HepG2 (cell line): ENCODE measurements around the gene CASP6. TPM values are rescaled to one million over a fixed set of nuclear protein-coding genes. Genes with fewer than 3 reads are reported as not detected.

Experiments used
- ATAC-seq: fragments of 200-7000 bp; cut with Tn5 transposase; 3 replicates; pipeline ENCODE4 v1.9.1; 2020; ENCODE audit warnings: mild to moderate bottlenecking, moderate library complexity
- BruUV-seq: library from RNA; stranded (reverse); fragments of 400-500 nt; replicated peaks from 2 replicates; lab custom pipeline; 2021; lab: Mats Ljungman, UMichigan
- CTCF ChIA-PET: fragments of 300-600 bp; formaldehyde crosslinking; extraction: SDS; loops from one replicate; lab custom pipeline; 2021; ENCODE audit warnings: low total read pairs, inconsistent platforms, low intra/inter-chr PET ratio; lab: Yijun Ruan, JAX
- POLR2A ChIA-PET: fragments of 350-600 bp; sonication (Branson Sonifier 250); formaldehyde crosslinking; loops from one replicate; lab custom pipeline; 2020; ENCODE audit warnings: antibody characterized with exemption, inconsistent platforms; lab: Yijun Ruan, JAX
- DNase-seq: peaks from one replicate; pipeline ENCODE4 v3.0.0-alpha.2; 2015; ENCODE audit warnings: low spot score
- FAIRE-seq: peaks from 3 replicates; lab custom pipeline; 2011; peaks lifted over from hg19 to GRCh38; lab: Jason Lieb, UNC
- H2AFZ ChIP-seq: one replicate; pipeline ENCODE4 v1.6.1; 2011; ENCODE audit warnings: low read length, inconsistent platforms
- H3K27ac ChIP-seq: fragments of 300-600 bp; 3 replicates; pipeline ENCODE4 v1.8.0; 2011; ENCODE audit warnings: mixed run types, mild to moderate bottlenecking, mixed read lengths, low read length, inconsistent platforms; ENCODE audit not compliant: insufficient read depth; ENCODE audit errors: extremely low read length
- H3K27me3 ChIP-seq, 2 experiments: fragments of 200-600 bp in 1 of 2; 2 replicates in 1 of 2; 3 replicates in 1 of 2; pipeline versions ENCODE4 v1.6.0 to v1.8.0; 2011; ENCODE audit warnings: low read length in 2 of 2, mild to moderate bottlenecking in 2 of 2, moderate library complexity in 2 of 2, inconsistent platforms in 1 of 2; ENCODE audit not compliant: insufficient read depth in 2 of 2, control insufficient read depth in 1 of 2
- H3K36me3 ChIP-seq, 2 experiments: fragments of 200-600 bp in 1 of 2; replicated peaks in 1 of 2; 2 replicates in 1 of 2; 3 replicates in 1 of 2; pipeline versions ENCODE4 v1.5.1 to v1.8.0; 2011; ENCODE audit warnings: low read length in 2 of 2, inconsistent platforms in 1 of 2; ENCODE audit not compliant: insufficient read depth in 2 of 2, control insufficient read depth in 1 of 2
- H3K4me1 ChIP-seq: 2 replicates; pipeline ENCODE4 v1.5.1; 2012; ENCODE audit warnings: low read length, inconsistent platforms; ENCODE audit not compliant: insufficient read depth
- H3K4me2 ChIP-seq: 2 replicates; pipeline ENCODE4 v1.6.0; 2011; ENCODE audit warnings: low read depth, low read length, inconsistent platforms
- H3K4me3 ChIP-seq, 3 experiments: fragments of 200-600 bp in 1 of 3; sonication (generic), shearing (Covaris generic) in 1 of 3; replicated peaks in 1 of 3; 2 replicates each; pipeline ENCODE4 v1.5.1; 2011 to 2016; ENCODE audit warnings: low read length in 3 of 3, inconsistent platforms in 2 of 3, low read depth in 2 of 3, mild to moderate bottlenecking in 2 of 3, control low read depth in 1 of 3, mixed read lengths in 1 of 3; ENCODE audit not compliant: insufficient read depth in 1 of 3
- H3K79me2 ChIP-seq: one replicate; pipeline ENCODE4 v1.6.1; 2011; ENCODE audit warnings: low read length, inconsistent platforms; ENCODE audit not compliant: insufficient read depth
- H3K9ac ChIP-seq: 2 replicates; pipeline ENCODE4 v1.6.0; 2011; ENCODE audit warnings: mild to moderate bottlenecking, low read depth, low read length, inconsistent platforms; ENCODE audit not compliant: insufficient read depth
- H3K9me3 ChIP-seq: 2 replicates; pipeline ENCODE4 v1.5.1; 2012; ENCODE audit warnings: mild to moderate bottlenecking, low read length
- H4K20me1 ChIP-seq: 2 replicates; pipeline ENCODE4 v1.6.0; 2011; ENCODE audit warnings: inconsistent platforms, mild to moderate bottlenecking, low read length, moderate library complexity; ENCODE audit not compliant: insufficient read depth
- ATM ChIP-seq: fragments of 450-650 bp; IDR thresholded peaks from 2 replicates; pipeline ENCODE4 v1.7.1; 2017; ENCODE audit warnings: mild to moderate bottlenecking, borderline replicate concordance
- EHMT2 ChIP-seq: fragments of 200-600 bp; sonication (generic); IDR thresholded peaks from 2 replicates; pipeline ENCODE4 v1.7.0; 2017; ENCODE audit warnings: antibody characterized with exemption, low read depth, low read length, borderline replicate concordance
- ELF4 ChIP-seq: sonication (generic); formaldehyde crosslinking; IDR thresholded peaks from 2 replicates; pipeline ENCODE4 v1.5.0; 2020; ENCODE audit warnings: missing genetic modification reagents, mild to moderate bottlenecking, moderate library complexity, borderline replicate concordance
- MAZ ChIP-seq, 2 experiments: sonication (generic) in 1 of 2; formaldehyde crosslinking in 1 of 2; IDR thresholded peaks; 2 replicates each; pipeline versions ENCODE4 v1.5.0 to v1.6.1; 2012 to 2020; ENCODE audit warnings: low read depth in 2 of 2, mild to moderate bottlenecking in 2 of 2, borderline replicate concordance in 1 of 2, improper control_type of control experiment in 1 of 2, low read length in 1 of 2, missing genetic modification reagents in 1 of 2, moderate library complexity in 1 of 2
- MBD4 ChIP-seq: IDR thresholded peaks from 2 replicates; pipeline ENCODE4 v1.6.1; 2012; ENCODE audit warnings: low read length, inconsistent platforms, borderline replicate concordance
- MIER2 ChIP-seq: IDR thresholded peaks from 2 replicates; pipeline ENCODE4 v1.6.1; 2016; ENCODE audit warnings: missing biosample characterization, missing genetic modification reagents
- PTBP1 ChIP-seq: fragments of 200-400 bp; formaldehyde crosslinking; IDR thresholded peaks from 2 replicates; pipeline ENCODE4 v1.6.1; 2018; ENCODE audit warnings: low read length, low read depth; ENCODE audit not compliant: poor library complexity, severe bottlenecking
- TP53 ChIP-seq: sonication (generic); formaldehyde crosslinking; conservative IDR thresholded peaks from 2 replicates; pipeline ENCODE4 v1.4.0; 2020; ENCODE audit warnings: missing genetic modification reagents
- ZBTB38 ChIP-seq: sonication (generic); formaldehyde crosslinking; IDR thresholded peaks from 2 replicates; pipeline ENCODE4 v1.5.1; 2020; ENCODE audit warnings: mild to moderate bottlenecking, missing genetic modification reagents
- ZIK1 ChIP-seq: sonication (generic); formaldehyde crosslinking; IDR thresholded peaks from 2 replicates; pipeline ENCODE4 v1.5.0; 2020; ENCODE audit warnings: mild to moderate bottlenecking, low read depth, missing genetic modification reagents, borderline replicate concordance
- ZNF274 ChIP-seq: sonication (generic); formaldehyde crosslinking; IDR thresholded peaks from 2 replicates; pipeline ENCODE4 v1.5.1; 2020; ENCODE audit warnings: mild to moderate bottlenecking, missing genetic modification reagents
- ZNF615 ChIP-seq: sonication (generic); formaldehyde crosslinking; IDR thresholded peaks from 2 replicates; pipeline ENCODE4 v1.5.0; 2020; ENCODE audit warnings: mild to moderate bottlenecking, missing genetic modification reagents, borderline replicate concordance
- ZNF713 ChIP-seq: sonication (generic); formaldehyde crosslinking; IDR thresholded peaks from 2 replicates; pipeline ENCODE4 v1.4.0; 2020; ENCODE audit warnings: mild to moderate bottlenecking, missing genetic modification reagents
- WGBS: methylation state at CpG from one replicate; pipeline ENCODE4 v1.1.6; 2017; ENCODE audit warnings: low lambda C conversion rate; 5-methylcytosine and 5-hydroxymethylcytosine counted together
- in situ Hi-C: cut with HindIII; loops from 2 replicates; pipeline ENCODE4 v1.10.0; 2017; ENCODE audit warnings: low pct_unique_long_range_greater_than_20kb; ENCODE audit not compliant: extremely low pct_ligation_motif_present
- intact Hi-C: fragments of 100-400 bp; cut with micrococcal nuclease; formaldehyde crosslinking; loops from one replicate; pipeline ENCODE4 v1.10.0; 2022; ENCODE audit not compliant: unreplicated experiment
- polyA plus RNA-seq, 8 experiments: library from polyadenylated mRNA; depleted of rRNA in 3 of 8; stranded (reverse) in 7 of 8; unstranded in 1 of 8; fragments of >200 nt; fragmentation: Illumina TruSeq in 4 of 8; extraction: Trizol in 4 of 8; gene quantifications; 2 replicates each; pipeline versions ENCODE4 v1.2.1 to v1.2.3, GENCODE V29; 2011 to 2016; ENCODE audit warnings: low read depth in 4 of 8, missing spikeins in 1 of 8, mixed read lengths in 1 of 8; ENCODE audit not compliant: insufficient read depth in 1 of 8
- total RNA-seq, 5 experiments: library from RNA; depleted of rRNA; stranded (reverse); fragments of >200 nt; fragmentation: Illumina TruSeq; extraction: Trizol; gene quantifications; 2 replicates each; pipeline ENCODE4 v1.2.3, GENCODE V29; 2016; ENCODE audit warnings: low read depth in 1 of 5
- TF ChIP-seq, protein P1 (sequence below): sonication (generic); formaldehyde crosslinking; IDR thresholded peaks from 2 replicates; pipeline ENCODE4 v1.8.1; 2022; ENCODE audit warnings: mild to moderate bottlenecking, missing genetic modification reagents
- TF ChIP-seq, protein P2 (sequence below): sonication (generic); formaldehyde crosslinking; IDR thresholded peaks from 2 replicates; pipeline ENCODE4 v1.4.0; 2020; ENCODE audit warnings: missing genetic modification reagents

The CASP6 gene
- total and polyA plus RNA-seq, 2 of the 13 experiments (the other 11 are each of a cell fraction or from before 2014, with no cell fraction given): 19.7 to 34.6 TPM

- no peak for TF ChIP-seq MIER2 (CRISPR knock-in tag)
- no peak for TF ChIP-seq ZNF274 (CRISPR knock-in tag)
- TF ChIP-seq ZIK1 (CRISPR knock-in tag): no peak
- no peak for TF ChIP-seq MAZ (IDR thresholded peaks at IDR 0.05; ENCODE audit: borderline replicate concordance, low read depth, low read length)
- TF ChIP-seq MAZ (CRISPR knock-in tag; IDR thresholded peaks at IDR 0.05; ENCODE audit: low read depth): no peak
- no peak for TF ChIP-seq EHMT2
- H2AFZ ChIP-seq: no peak overlapping the region
- intact Hi-C loops: no loop called here
- ATAC-seq (no peak), DNase-seq (no peak), FAIRE-seq (no peak)
- H4K20me1 ChIP-seq: no peaks in the 10 kb centered on the region
- 100% methylated on average over 3 of the region's 3 CpGs for WGBS
- H3K4me2 ChIP-seq: no peak overlapping the region
- no peak overlapping the region for H3K27ac ChIP-seq
- in situ Hi-C loops: no loop called here
- H3K36me3 ChIP-seq: peaks cover 0 to 22% of the 10 kb centered on the region in 2 experiments; a peak in 3 of 5 replicates
- no peak overlapping the region for H3K9ac ChIP-seq
- H3K27me3 ChIP-seq: no peaks in the 10 kb centered on the region; a peak in 1 of 5 replicates
- H3K4me3 ChIP-seq: no peak overlapping the region
- POLR2A ChIA-PET: no interaction called here
- CTCF ChIA-PET: no interaction called here
- no peaks in the 10 kb centered on the region for H3K4me1 ChIP-seq
- no peaks in the 10 kb centered on the region for H3K9me3 ChIP-seq
- no TSS peak for BruUV-seq
- H3K79me2 ChIP-seq: no peaks in the 10 kb centered on the region
Observed at GRCh38 chr4:109713500-109713899, 10.3 kb upstream of the CASP6 start.

GRCh38 chr4:109708990-109709389 lies 5.7 kb upstream of the CASP6 start:
- in situ Hi-C loops: no loop called here
- CTCF ChIA-PET: no interaction called here
- peaks cover 2% of the 10 kb centered on the region; the same call in 1 of the 2 replicates for H3K4me1 ChIP-seq
- no peak overlapping the region for H3K27ac ChIP-seq
- no peaks in the 10 kb centered on the region for H3K36me3 ChIP-seq
- no peaks in the 10 kb centered on the region for H3K27me3 ChIP-seq
- no peaks in the 10 kb centered on the region for H4K20me1 ChIP-seq
- intact Hi-C loops: no loop called here
- ATAC-seq: no peak
- H2AFZ ChIP-seq: no peak overlapping the region
- H3K79me2 ChIP-seq: no peaks in the 10 kb centered on the region
- POLR2A ChIA-PET: no interaction called here
- no TSS peak for BruUV-seq
- DNase-seq: no peak
- no peak overlapping the region for H3K4me3 ChIP-seq
- H3K9ac ChIP-seq: no peak overlapping the region
- no peaks in the 10 kb centered on the region for H3K9me3 ChIP-seq
- 100% methylated on average over 1 of the region's 1 CpG for WGBS
- FAIRE-seq: no peak
- no peak overlapping the region for H3K4me2 ChIP-seq
- TF ChIP-seq PTBP1 (no peak), ATM (no peak), ZBTB38 (CRISPR knock-in tag) (no peak), TP53 (CRISPR knock-in tag) (no peak), ELF4 (CRISPR knock-in tag) (no peak), ZNF713 (CRISPR knock-in tag) (no peak), ZNF615 (no peak), MBD4 (no peak)
- TF ChIP-seq, protein P1, sequence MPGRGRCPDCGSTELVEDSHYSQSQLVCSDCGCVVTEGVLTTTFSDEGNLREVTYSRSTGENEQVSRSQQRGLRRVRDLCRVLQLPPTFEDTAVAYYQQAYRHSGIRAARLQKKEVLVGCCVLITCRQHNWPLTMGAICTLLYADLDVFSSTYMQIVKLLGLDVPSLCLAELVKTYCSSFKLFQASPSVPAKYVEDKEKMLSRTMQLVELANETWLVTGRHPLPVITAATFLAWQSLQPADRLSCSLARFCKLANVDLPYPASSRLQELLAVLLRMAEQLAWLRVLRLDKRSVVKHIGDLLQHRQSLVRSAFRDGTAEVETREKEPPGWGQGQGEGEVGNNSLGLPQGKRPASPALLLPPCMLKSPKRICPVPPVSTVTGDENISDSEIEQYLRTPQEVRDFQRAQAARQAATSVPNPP (CRISPR knock-in tag): no peak
- TF ChIP-seq, protein P2, sequence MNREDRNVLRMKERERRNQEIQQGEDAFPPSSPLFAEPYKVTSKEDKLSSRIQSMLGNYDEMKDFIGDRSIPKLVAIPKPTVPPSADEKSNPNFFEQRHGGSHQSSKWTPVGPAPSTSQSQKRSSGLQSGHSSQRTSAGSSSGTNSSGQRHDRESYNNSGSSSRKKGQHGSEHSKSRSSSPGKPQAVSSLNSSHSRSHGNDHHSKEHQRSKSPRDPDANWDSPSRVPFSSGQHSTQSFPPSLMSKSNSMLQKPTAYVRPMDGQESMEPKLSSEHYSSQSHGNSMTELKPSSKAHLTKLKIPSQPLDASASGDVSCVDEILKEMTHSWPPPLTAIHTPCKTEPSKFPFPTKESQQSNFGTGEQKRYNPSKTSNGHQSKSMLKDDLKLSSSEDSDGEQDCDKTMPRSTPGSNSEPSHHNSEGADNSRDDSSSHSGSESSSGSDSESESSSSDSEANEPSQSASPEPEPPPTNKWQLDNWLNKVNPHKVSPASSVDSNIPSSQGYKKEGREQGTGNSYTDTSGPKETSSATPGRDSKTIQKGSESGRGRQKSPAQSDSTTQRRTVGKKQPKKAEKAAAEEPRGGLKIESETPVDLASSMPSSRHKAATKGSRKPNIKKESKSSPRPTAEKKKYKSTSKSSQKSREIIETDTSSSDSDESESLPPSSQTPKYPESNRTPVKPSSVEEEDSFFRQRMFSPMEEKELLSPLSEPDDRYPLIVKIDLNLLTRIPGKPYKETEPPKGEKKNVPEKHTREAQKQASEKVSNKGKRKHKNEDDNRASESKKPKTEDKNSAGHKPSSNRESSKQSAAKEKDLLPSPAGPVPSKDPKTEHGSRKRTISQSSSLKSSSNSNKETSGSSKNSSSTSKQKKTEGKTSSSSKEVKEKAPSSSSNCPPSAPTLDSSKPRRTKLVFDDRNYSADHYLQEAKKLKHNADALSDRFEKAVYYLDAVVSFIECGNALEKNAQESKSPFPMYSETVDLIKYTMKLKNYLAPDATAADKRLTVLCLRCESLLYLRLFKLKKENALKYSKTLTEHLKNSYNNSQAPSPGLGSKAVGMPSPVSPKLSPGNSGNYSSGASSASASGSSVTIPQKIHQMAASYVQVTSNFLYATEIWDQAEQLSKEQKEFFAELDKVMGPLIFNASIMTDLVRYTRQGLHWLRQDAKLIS (CRISPR knock-in tag): no peak
